OCI-LY3 (cell line): ENCODE measurements around the gene ANKRD28.

Experiments
- H2AFZ ChIP-seq: fragments of 200-600, 300-600 bp; shearing (Covaris generic); 2 replicates; pipeline ENCODE4 v1.6.0; 2014; ENCODE audit warnings: antibody characterized with exemption, low read depth, low read length
- H3K27ac ChIP-seq: fragments of 200-600, 300-600 bp; sonication (generic); 2 replicates; pipeline ENCODE4 v1.5.1; 2014; ENCODE audit warnings: mild to moderate bottlenecking, low read length, moderate library complexity, mixed read lengths
- H3K27me3 ChIP-seq: fragments of 200-600, 300-600 bp; sonication (generic); 2 replicates; pipeline ENCODE4 v1.6.1; 2014; ENCODE audit warnings: low read depth, low read length, mixed read lengths
- H3K36me3 ChIP-seq: fragments of 200-600, 300-600 bp; sonication (generic); replicated peaks from 2 replicates; pipeline ENCODE3; 2014; ENCODE audit warnings: low read depth, low read length, mixed read lengths
- H3K4me1 ChIP-seq: fragments of 300-600, 200-600 bp; sonication (generic); 2 replicates; pipeline ENCODE4 v1.6.1; 2014; ENCODE audit warnings: low read length, mixed read lengths
- H3K4me2 ChIP-seq: fragments of 200-600, 300-600 bp; sonication (generic); 2 replicates; pipeline ENCODE4 v1.6.1; 2014; ENCODE audit warnings: low read length, mixed read lengths
- H3K4me3 ChIP-seq: fragments of 300-600, 200-600 bp; sonication (generic); 2 replicates; pipeline ENCODE4 v1.5.1; 2014; ENCODE audit warnings: antibody characterized with exemption, mild to moderate bottlenecking, low read length, moderate library complexity
- H3K79me2 ChIP-seq: fragments of 300-600, 200-600 bp; shearing (Covaris generic); 2 replicates; pipeline ENCODE4 v1.6.1; 2014; ENCODE audit warnings: mild to moderate bottlenecking, low read length, mixed read lengths
- H3K9ac ChIP-seq: fragments of 300-600, 200-600 bp; shearing (Covaris generic); 2 replicates; pipeline ENCODE4 v1.6.0; 2014; ENCODE audit warnings: mild to moderate bottlenecking, low read length, moderate library complexity
- H3K9me3 ChIP-seq: fragments of 200-600, 300-600 bp; shearing (Covaris generic); 2 replicates; pipeline ENCODE4 v1.6.1; 2014; ENCODE audit warnings: low read length, mixed read lengths; ENCODE audit not compliant: insufficient read depth
- H4K20me1 ChIP-seq: fragments of 200-600, 300-600 bp; sonication (generic); 2 replicates; pipeline ENCODE4 v1.6.1; 2016; ENCODE audit warnings: low read length, mixed read lengths; ENCODE audit not compliant: insufficient read depth
- EZH2phosphoT487 ChIP-seq: fragments of 200-600 bp; shearing (Covaris generic); IDR thresholded peaks from 2 replicates; pipeline ENCODE4 v1.6.1; 2018; ENCODE audit warnings: antibody characterized with exemption, mixed run types, low read depth
- TF ChIP-seq, protein P1 (sequence below): fragments of 200-600, 300-600 bp; sonication (generic); IDR thresholded peaks from 2 replicates; pipeline ENCODE4 v1.5.1; 2014; ENCODE audit warnings: antibody characterized with exemption, low read length, low read depth

The ANKRD28 gene

DNA sequence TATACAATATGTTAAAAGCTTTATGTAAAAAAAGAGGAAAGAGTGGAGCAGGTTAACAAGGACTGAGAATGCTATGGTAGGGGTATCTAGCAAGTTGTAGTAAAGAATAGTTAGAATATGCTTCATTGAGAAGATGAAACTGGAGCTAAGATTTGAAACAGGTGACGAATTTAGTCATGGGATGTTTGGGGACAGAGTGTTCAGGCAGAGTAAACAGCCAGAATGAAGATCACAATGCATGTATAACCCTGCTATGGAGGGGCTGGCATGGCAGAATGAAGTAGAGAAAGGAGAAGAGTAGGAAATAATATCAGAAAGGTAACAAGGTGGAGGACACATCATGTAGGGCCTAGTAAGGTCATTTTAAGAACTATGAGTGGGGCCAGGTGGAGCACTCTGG, 124.2 kb downstream of the ANKRD28 start:
- H3K9me3 ChIP-seq, result no peaks in the 10 kb centered on the region
- no peak overlapping the region for H3K27ac ChIP-seq
- no peaks in the 10 kb centered on the region for H3K27me3 ChIP-seq
- no peak for TF ChIP-seq EZH2phosphoT487
- TF ChIP-seq, protein P1, sequence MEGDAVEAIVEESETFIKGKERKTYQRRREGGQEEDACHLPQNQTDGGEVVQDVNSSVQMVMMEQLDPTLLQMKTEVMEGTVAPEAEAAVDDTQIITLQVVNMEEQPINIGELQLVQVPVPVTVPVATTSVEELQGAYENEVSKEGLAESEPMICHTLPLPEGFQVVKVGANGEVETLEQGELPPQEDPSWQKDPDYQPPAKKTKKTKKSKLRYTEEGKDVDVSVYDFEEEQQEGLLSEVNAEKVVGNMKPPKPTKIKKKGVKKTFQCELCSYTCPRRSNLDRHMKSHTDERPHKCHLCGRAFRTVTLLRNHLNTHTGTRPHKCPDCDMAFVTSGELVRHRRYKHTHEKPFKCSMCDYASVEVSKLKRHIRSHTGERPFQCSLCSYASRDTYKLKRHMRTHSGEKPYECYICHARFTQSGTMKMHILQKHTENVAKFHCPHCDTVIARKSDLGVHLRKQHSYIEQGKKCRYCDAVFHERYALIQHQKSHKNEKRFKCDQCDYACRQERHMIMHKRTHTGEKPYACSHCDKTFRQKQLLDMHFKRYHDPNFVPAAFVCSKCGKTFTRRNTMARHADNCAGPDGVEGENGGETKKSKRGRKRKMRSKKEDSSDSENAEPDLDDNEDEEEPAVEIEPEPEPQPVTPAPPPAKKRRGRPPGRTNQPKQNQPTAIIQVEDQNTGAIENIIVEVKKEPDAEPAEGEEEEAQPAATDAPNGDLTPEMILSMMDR, result no peak
- no peak overlapping the region for H3K4me3 ChIP-seq
- H3K79me2 ChIP-seq, result no peaks in the 10 kb centered on the region
- H4K20me1 ChIP-seq, result no peaks in the 10 kb centered on the region
- H3K4me2 ChIP-seq, result no peak overlapping the region
- no peak overlapping the region for H3K9ac ChIP-seq
- no peaks in the 10 kb centered on the region for H3K4me1 ChIP-seq
- H3K36me3 ChIP-seq, result peaks cover 33% of the 10 kb centered on the region
- no peak overlapping the region for H2AFZ ChIP-seq

DNA sequence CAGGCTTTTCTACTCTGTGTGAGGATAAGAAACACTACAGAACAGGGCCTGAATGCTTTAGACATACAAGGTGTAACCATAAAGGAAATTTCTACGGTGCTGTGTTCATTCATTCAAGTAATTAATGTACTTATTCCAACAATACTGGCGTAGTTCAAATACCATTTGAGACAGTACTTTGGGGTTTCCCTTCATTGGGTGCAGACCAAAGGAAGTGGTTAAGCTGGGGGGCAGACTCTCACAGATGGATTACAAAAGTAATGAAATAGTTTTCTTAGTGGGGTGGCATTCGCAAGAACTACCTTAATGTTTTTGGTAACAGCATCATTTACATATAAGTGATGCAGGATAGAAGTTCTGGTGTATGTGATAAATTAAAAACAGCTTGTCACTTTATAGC, 130.3 kb downstream of the ANKRD28 start:
- Histone ChIP-seq H3K27ac (no peak overlapping the region), H3K79me2 (no peaks in the 10 kb centered on the region), H3K4me3 (no peak overlapping the region), H3K4me1 (no peaks in the 10 kb centered on the region), H3K9me3 (no peaks in the 10 kb centered on the region), H2AFZ (no peak overlapping the region), H3K4me2 (no peak overlapping the region), H3K27me3 (no peaks in the 10 kb centered on the region), H3K9ac (no peak overlapping the region), H4K20me1 (no peaks in the 10 kb centered on the region), H3K36me3 (peaks cover 24% of the 10 kb centered on the region)
- TF ChIP-seq, protein P1, result no peak
- TF ChIP-seq EZH2phosphoT487, result no peak

DNA sequence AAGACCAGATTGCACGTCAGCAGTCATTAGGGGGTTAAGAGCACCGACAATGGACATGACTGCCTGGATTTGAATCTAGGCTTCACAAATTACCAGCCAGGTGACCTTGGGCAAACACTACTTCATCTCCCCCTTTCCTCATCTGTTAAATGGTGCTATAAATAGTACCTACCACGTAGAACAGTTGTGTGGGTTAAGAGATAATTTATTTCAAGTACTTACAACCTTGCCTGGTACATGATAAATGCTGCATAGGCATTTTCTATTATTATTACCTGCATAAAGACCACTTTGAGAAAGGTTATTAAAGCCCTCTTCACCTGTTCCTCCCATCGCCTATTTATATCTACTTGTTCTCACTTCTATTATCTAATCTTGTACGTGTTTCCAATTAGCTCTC, 131.5 kb downstream of the ANKRD28 start:
- Histone ChIP-seq H3K27me3 (no peaks in the 10 kb centered on the region), H3K4me2 (no peak overlapping the region), H3K79me2 (no peaks in the 10 kb centered on the region), H3K9ac (no peak overlapping the region), H3K27ac (no peak overlapping the region), H3K36me3 (peaks cover 24% of the 10 kb centered on the region), H4K20me1 (no peaks in the 10 kb centered on the region), H3K4me3 (no peak overlapping the region), H3K9me3 (no peaks in the 10 kb centered on the region), H3K4me1 (no peaks in the 10 kb centered on the region), H2AFZ (no peak overlapping the region)
- TF ChIP-seq, protein P1, result no peak
- TF ChIP-seq EZH2phosphoT487, result no peak

DNA sequence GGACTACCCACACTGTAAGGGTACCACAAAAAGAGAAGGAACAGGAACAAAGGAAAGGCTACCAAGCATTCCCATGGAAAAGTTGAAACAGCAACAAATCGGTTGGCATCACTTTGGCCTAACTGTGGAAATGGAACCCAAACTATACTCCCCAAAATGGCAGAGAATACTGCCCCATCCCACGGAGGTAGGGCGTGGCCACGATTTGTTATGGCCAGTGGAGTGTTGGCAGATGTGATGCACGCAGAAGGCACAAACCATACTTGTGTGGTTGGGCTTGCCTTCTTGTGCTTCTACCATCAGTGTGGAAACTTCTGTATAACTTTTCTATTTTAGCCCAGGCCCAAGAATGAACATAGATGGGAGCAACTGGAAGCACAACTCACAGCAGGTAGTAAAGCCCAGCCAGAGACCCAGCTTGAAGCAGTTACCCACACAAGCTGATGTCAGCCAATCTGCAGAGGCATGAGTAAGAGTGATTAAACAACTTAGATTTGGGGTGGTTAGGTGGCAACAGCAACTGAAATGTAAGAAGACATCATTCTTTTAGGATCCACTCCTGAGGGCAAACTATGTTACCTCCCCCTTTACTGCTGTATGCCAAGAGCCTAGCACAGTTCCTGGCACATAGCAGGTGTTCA, 132.1 kb downstream of the ANKRD28 start:
- TF ChIP-seq EZH2phosphoT487, result no peak
- TF ChIP-seq, protein P1, result no peak
- no peaks in the 10 kb centered on the region for H3K4me1 ChIP-seq
- peaks cover 24% of the 10 kb centered on the region for H3K36me3 ChIP-seq
- H3K79me2 ChIP-seq, result no peaks in the 10 kb centered on the region
- no peak overlapping the region for H3K9ac ChIP-seq
- H3K27me3 ChIP-seq, result no peaks in the 10 kb centered on the region
- H3K4me2 ChIP-seq, result no peak overlapping the region
- no peaks in the 10 kb centered on the region for H3K9me3 ChIP-seq
- no peak overlapping the region for H3K4me3 ChIP-seq
- no peak overlapping the region for H3K27ac ChIP-seq
- H4K20me1 ChIP-seq, result no peaks in the 10 kb centered on the region
- no peak overlapping the region for H2AFZ ChIP-seq
